ENCODE data around the gene XKR7. TPM values are rescaled to one million over a fixed set of nuclear protein-coding genes. Genes with fewer than 3 reads are reported as not detected.
"Not testable (repeated sequence)": the region's sequence is repeated elsewhere in the genome, so short reads cannot be mapped to it uniquely, and the experiment has no call there.

XKR7 gene
- total and polyA plus RNA-seq, 4 donors: 0.02 to 0.12 (median 0.05) TPM

- TF ChIP-seq, protein P1, sequence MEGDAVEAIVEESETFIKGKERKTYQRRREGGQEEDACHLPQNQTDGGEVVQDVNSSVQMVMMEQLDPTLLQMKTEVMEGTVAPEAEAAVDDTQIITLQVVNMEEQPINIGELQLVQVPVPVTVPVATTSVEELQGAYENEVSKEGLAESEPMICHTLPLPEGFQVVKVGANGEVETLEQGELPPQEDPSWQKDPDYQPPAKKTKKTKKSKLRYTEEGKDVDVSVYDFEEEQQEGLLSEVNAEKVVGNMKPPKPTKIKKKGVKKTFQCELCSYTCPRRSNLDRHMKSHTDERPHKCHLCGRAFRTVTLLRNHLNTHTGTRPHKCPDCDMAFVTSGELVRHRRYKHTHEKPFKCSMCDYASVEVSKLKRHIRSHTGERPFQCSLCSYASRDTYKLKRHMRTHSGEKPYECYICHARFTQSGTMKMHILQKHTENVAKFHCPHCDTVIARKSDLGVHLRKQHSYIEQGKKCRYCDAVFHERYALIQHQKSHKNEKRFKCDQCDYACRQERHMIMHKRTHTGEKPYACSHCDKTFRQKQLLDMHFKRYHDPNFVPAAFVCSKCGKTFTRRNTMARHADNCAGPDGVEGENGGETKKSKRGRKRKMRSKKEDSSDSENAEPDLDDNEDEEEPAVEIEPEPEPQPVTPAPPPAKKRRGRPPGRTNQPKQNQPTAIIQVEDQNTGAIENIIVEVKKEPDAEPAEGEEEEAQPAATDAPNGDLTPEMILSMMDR (IDR thresholded peaks at IDR 0.05; ENCODE audit: control extremely low read depth, extremely low read depth): no peak
- H3K36me3 ChIP-seq (ENCODE audit: control insufficient read depth in 4 of 4, insufficient read depth in 4 of 4, low read length in 4 of 4): no peaks in the 10 kb centered on the region
- DNase-seq: no peak
- H3K9me3 ChIP-seq (ENCODE audit: control insufficient read depth in 4 of 4, insufficient read depth in 3 of 4, low read length in 3 of 4): peaks cover 0 to 4% (median 1%) of the 10 kb centered on the region in 4 donors
- H3K27ac ChIP-seq (ENCODE audit: low read depth in 1 of 2, low read length in 1 of 2): no peak overlapping the region
- no peak overlapping the region for H3K9ac ChIP-seq (ENCODE audit: insufficient read depth in 1 of 2, low read length in 2 of 2)
- peaks cover 0 to 19% (median 10%) of the 10 kb centered on the region in 3 donors for H3K27me3 ChIP-seq (ENCODE audit: control insufficient read depth in 3 of 3, insufficient read depth in 3 of 3, low read length in 2 of 3)
- no peak for ATAC-seq (ENCODE audit: insufficient read depth, low FRiP score)
- WGBS, 2 donors: 21 to 51% methylated on average over 2 of the region's 2 CpGs
- peaks cover 0 to 5% (median 0%) of the 10 kb centered on the region in 5 donors for H3K4me1 ChIP-seq (ENCODE audit: control insufficient read depth in 5 of 5, insufficient read depth in 5 of 5, low read length in 5 of 5)
- H3K4me3 ChIP-seq: no peak overlapping the region
These were observed 65.4 kb downstream of the XKR7 start for GRCh38 chr20:32033316-32033715.

- not testable (repeated sequence) for H3K4me3 ChIP-seq; H3K9me3 ChIP-seq (ENCODE audit: control insufficient read depth in 4 of 4, insufficient read depth in 3 of 4, low read length in 3 of 4); H3K4me1 ChIP-seq (ENCODE audit: control insufficient read depth in 5 of 5, insufficient read depth in 5 of 5, low read length in 5 of 5); H3K36me3 ChIP-seq (ENCODE audit: control insufficient read depth in 4 of 4, insufficient read depth in 4 of 4, low read length in 4 of 4); ATAC-seq (ENCODE audit: insufficient read depth, low FRiP score); H3K27ac ChIP-seq (ENCODE audit: low read depth in 1 of 2, low read length in 1 of 2); H3K9ac ChIP-seq (ENCODE audit: insufficient read depth in 1 of 2, low read length in 2 of 2); DNase-seq
- peaks cover 0 to 19% (median 10%) of the 10 kb centered on the region in 3 donors for H3K27me3 ChIP-seq (ENCODE audit: control insufficient read depth in 3 of 3, insufficient read depth in 3 of 3, low read length in 2 of 3)
- 54 to 64% methylated on average over 3 of the region's 3 CpGs for WGBS, 2 donors
These were observed 65.8 kb downstream of the XKR7 start for GRCh38 chr20:32033721-32034120.

GRCh38 chr20:32034581-32035425 lies 66.9 kb downstream of the XKR7 start:
- H3K36me3 ChIP-seq (ENCODE audit: control insufficient read depth in 4 of 4, insufficient read depth in 4 of 4, low read length in 4 of 4): no peaks in the 10 kb centered on the region
- H3K4me1 ChIP-seq (ENCODE audit: control insufficient read depth in 5 of 5, insufficient read depth in 5 of 5, low read length in 5 of 5): peaks cover 0 to 5% (median 0%) of the 10 kb centered on the region in 5 donors
- peak overlapping the region in 1 of 2 donors; percentile 5 for H3K27ac ChIP-seq (ENCODE audit: low read depth in 1 of 2, low read length in 1 of 2)
- WGBS, 2 donors: 34 to 43% methylated on average over 9 of the region's 9 CpGs
- no peak for ATAC-seq (ENCODE audit: insufficient read depth, low FRiP score)
- H3K9me3 ChIP-seq (ENCODE audit: control insufficient read depth in 4 of 4, insufficient read depth in 3 of 4, low read length in 3 of 4): peaks cover 0 to 4% (median 1%) of the 10 kb centered on the region in 4 donors
- no peak for DNase-seq
- H3K9ac ChIP-seq (ENCODE audit: insufficient read depth in 1 of 2, low read length in 2 of 2): no peak overlapping the region
- TF ChIP-seq, protein P1 (IDR thresholded peaks at IDR 0.05; ENCODE audit: control extremely low read depth, extremely low read depth): no peak
- no peak overlapping the region for H3K4me3 ChIP-seq
- peaks cover 0 to 19% (median 10%) of the 10 kb centered on the region in 3 donors for H3K27me3 ChIP-seq (ENCODE audit: control insufficient read depth in 3 of 3, insufficient read depth in 3 of 3, low read length in 2 of 3)

DNA sequence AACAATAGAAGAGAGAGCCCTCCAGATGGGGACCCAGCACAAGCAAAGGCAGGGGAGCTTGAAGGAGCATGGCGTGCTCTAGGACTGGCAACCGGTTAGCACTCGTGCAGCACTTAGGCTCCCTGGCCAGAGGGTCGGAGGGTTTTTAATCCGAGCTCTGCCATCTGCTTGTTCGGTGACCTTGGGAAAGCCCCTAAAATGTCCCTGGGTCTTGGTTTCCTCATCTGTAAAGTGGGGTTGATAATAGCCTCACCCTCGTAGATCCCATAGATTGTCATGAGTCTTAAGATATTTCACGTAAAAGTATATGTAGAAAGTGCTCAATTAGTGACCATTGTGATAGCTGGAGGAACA lies 67.5 kb downstream of the XKR7 start:
- Histone ChIP-seq H3K4me1 (ENCODE audit: control insufficient read depth in 5 of 5, insufficient read depth in 5 of 5, low read length in 5 of 5) (peaks cover 0 to 5% (median 0%) of the 10 kb centered on the region in 5 donors), H3K9ac (ENCODE audit: insufficient read depth in 1 of 2, low read length in 2 of 2) (no peak overlapping the region), H3K36me3 (ENCODE audit: control insufficient read depth in 4 of 4, insufficient read depth in 4 of 4, low read length in 4 of 4) (no peaks in the 10 kb centered on the region), H3K9me3 (ENCODE audit: control insufficient read depth in 4 of 4, insufficient read depth in 3 of 4, low read length in 3 of 4) (peaks cover 0 to 4% (median 1%) of the 10 kb centered on the region in 4 donors), H3K4me3 (no peak overlapping the region), H3K27ac (ENCODE audit: low read depth in 1 of 2, low read length in 1 of 2) (no peak overlapping the region), H3K27me3 (ENCODE audit: control insufficient read depth in 3 of 3, insufficient read depth in 3 of 3, low read length in 2 of 3) (peaks cover 0 to 19% (median 10%) of the 10 kb centered on the region in 3 donors)
- ATAC-seq (ENCODE audit: insufficient read depth, low FRiP score) (no peak), DNase-seq (no peak)
- 81 to 84% methylated on average over 8 of the region's 8 CpGs for WGBS, 2 donors
- TF ChIP-seq, protein P1 (IDR thresholded peaks at IDR 0.05; ENCODE audit: control extremely low read depth, extremely low read depth): no peak

All from lung (tissue), 12 donors.